HG03025 (cell line): Measurements from ENCODE around the gene PIGK.

Source experiments
- ATAC-seq: cut with Tn5 transposase; IDR thresholded peaks from one replicate; pipeline ENCODE4 v1.9.1; 2021; ENCODE audit warnings: mild to moderate bottlenecking, moderate library complexity; ENCODE audit not compliant: unreplicated experiment, low FRiP score

The PIGK gene

DNA sequence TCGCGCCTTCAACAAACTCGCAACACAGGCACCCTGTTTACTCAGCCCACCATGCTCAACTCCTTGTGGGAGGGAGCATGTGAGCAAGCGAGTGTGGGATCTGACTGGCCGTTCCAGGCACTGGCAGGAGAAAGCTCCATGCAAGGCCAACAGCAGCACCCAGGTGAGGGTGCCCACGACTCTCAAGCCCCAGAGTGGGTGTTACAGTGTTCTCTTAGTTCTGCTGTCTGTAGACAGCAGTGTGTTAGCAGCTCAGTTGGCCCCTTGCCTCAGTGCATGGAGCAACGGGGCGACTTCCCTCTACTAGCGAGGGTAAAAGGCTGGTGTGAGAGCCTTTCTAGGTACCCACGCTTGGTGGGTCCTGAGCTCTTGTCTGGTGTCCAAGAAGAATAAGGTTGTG, 114.6 kb downstream of the PIGK start:
- no peak for ATAC-seq

DNA sequence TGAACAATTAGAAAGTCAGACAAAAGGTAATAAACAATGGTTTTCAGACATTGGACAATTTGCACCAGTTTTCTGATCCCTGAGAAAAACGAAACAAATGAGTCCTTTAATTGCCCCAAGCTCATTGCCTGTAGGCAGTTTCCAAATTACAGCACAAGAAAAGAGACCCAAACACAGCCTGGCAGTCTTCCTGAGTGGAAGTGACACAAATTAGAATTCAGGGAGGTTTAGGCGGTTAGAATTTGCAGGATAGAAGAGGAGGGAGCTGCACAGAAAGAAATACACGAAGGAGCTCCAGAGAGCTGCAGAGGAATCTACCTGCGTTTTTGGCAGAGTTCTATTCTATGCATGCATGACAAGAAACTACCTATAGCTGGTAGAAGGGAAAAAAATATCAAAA, 115.7 kb downstream of the PIGK start:
- no peak for ATAC-seq

DNA sequence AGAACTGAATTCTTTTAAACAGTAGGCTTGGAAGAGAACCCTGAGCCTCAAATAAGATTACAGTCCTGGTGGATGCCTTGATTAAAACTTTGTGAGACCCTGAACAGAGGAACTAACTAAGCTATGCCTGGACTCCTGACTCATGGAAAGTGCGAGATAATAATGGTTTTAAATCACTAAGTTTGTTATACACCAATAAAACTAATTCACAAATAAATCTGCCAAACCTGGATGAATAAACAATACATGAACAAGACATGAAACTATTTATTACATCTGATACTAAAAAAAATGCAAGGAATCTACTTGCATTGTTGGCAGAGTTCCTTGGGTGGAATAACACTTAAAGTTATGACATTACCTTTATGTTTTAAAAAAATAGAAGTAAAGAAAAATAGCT, 118.4 kb downstream of the PIGK start:
- no peak for ATAC-seq

DNA sequence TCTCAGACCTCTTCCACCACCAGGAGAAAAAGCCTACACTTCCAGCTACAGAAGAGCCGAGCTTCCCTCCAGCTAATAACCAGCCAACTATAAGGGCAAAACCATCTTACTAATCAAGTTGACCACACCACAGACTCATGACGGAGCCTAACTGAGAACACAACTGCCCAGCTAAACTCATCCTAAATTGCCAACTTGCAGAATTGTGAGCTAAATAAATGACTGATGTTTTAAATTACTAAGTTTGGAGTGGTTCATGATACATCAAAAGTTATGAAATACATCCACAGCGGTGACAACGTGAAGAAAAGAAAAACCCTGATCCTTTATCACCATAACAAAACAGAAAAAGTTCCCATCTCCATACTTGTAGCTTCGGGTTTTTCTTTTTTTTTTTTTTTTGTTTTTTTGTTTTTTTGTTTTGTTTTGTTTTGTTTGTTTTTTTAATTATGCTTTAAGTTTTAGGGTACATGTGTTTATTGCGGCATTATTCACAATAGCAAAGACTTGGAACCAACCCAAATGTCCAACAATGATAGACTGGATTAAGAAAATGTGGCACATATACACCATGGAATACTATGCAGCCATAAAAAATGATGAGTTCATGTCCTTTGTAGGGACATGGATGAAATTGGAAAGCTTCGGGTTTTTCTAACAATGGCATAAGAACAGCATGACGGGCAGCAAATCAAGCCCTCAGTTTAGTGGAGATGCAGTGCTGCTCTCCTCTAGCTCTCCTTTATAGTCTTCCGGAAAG, 122.6 kb downstream of the PIGK start:
- ATAC-seq = no peak

DNA sequence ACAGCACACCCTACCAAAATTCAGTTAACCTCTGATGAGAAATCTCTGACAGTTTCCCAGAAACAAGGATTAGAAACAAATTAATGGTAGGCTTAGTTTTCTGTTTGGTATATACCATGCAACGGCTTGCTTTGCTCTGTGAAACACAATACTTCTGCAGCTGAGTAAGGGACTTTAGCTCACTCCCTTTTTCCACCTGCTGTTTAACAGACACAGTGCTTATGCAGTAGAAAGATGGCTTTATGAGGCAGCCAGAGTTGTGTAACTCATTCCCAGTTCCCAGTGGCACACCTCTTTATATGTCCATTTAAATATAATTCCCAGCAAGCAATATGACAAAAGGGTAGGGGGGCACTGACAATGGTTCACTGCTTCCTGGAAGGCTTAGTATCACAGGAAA, 124.0 kb downstream of the PIGK start:
- ATAC-seq = no peak

DNA sequence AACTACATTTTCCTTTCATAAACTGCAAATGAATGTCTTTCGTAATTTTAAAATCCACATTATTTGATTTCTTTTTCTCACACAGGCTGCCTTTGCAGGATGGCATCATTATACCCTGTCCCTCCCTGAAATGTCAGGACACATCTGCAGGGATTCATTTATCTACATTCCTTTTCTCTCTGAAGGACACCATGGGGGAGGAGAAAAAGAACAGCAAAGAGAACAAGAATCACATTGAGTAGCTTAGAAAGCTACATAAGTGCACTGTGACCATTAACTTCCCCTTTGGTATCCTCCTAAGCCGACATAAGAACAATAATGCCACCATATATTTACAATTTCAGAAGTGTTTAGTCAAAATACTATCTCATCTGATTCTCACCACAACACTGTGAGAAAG, 129.5 kb downstream of the PIGK start:
- ATAC-seq = no peak

DNA sequence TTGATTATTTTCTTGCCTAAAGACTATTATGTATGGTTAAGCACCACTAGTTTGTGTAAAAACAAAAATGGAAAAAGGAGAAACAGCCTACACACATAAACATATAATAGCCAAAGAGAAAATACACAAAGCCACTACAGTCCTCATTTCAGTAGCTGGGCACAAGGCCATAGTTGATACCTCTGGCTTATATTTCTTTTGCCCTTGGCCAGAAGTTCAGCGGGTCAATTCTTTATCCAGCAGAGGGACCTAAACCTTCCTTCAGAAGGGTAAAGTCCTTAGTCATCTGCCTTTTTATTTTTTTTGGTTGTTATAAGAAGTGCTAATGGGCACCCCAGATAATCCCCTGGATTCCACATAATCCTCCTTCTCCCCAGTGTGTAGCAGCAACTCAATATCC, 134.1 kb downstream of the PIGK start:
- ATAC-seq = no peak

DNA sequence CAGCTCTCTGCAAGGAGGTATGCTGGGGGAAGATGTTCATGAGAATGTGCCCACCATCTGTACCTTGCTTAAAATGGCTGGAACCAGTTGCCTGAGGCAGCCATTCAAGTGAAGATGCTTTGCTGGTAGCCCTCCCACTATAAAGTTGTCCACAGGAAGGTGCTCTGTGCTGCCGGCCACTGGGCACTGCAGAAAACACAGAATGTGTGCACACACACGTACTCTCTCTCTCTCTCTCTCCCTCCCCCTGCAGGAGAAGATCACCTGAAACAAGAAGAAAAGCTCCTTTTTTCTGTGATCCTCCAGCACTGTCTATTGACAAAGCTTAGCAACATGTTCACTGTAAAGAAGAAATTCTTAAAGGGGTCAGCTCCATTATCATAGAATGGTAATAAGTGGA, 134.8 kb downstream of the PIGK start:
- no peak for ATAC-seq

DNA sequence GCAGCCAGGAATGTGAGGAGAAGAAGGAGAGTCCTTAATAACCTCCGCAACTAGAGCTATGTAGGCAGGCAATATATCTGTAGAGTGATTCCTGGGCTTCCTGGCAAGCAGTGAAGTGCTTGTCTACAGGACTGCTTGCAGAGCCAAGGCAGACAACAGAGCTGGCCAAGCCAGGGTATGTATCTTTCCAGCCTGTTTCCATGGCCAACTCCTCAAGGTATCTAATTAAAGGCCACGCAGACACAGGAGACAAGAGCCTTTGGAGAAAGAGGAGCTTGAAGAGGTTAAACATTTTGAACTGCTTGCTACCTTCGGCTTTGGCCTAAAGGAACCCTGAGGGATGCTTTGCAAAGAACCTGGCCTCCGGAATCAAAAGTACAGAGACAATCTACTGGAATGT, 137.4 kb downstream of the PIGK start:
- ATAC-seq = no peak

DNA sequence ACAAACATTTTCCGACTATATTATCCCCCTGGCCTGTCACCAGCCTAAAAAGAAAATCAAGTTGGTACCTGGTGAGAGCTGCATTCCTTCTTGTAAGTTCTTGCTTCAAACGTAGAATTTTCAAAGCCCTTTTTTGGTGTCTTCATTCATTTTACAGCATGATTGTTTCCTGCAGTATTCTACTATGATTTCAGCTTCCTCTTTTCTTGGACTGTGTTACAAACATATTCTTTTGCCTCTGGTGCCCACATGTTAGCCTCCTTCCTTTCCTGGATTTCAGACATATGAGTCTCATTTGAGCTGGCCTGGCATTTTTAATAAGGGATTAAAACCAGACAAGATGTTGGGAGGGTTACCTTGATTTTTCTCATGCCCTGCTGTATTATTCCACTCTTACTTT, 142.5 kb downstream of the PIGK start:
- ATAC-seq = no peak

DNA sequence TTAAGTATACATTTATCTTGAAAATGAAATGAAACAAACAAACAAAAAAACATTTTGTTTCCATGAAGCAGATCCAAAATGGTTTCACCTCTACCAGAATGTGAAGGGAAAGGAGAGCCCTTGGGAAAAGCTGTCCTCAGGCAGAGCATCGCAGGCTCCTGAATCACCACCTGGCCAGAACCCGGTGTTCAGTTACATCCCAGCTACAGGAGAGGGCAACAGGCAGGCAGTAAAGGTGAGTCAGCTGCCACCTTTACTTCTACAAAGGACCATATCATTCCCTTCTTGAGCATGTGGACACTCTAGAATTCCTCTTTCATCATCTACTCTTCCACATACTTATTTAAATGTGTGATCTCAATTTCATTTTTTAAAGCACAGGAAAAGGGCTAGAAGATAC, 151.2 kb downstream of the PIGK start:
- ATAC-seq = no peak

DNA sequence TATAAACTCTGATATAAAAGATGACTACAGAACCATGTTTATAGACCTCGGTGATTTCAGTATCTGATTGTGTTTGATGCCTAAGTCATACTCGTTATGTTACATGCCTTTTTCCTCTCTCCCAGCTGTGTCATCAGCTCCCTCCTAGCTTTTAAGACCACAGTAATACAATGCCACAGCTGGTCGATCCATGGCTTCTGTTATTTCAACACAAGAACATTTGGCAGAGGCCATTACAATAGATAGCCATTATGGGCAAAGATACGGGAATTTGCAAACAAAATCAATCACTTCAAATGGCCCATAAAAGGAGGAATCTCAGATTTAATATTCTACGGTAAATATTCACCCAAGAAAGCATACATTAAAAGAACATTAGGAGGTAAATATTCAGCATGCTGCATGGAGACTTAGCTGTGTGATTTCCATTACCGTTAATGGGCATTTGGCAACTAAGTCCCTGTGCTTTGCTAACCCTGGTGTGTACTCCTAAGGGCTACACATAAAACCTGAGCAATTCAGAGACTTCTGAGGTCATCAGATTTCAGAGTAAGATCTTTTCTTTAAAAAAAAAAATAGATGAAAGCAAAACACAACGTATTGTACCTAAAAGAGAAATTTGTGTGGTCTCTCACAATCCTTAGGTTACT, 153.4 kb downstream of the PIGK start:
- no peak for ATAC-seq

DNA sequence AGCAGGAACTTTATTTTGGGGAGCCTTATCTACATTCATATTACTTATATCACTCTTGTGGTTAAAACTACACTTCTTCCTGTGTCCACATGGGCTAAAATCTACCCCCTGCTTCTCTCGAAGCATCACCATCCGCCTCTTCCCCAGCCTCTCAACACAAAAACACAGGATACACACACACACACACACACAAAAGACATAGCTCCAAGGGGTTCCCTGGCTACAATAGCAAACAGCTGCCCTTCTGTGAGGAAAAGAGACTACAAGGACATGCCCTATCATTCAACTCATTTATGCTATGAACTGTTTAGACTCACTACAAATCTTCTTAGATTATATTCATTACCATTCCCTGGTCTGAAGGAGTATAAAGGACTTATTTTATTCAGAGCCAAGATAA, 155.0 kb downstream of the PIGK start:
- ATAC-seq = no peak

DNA sequence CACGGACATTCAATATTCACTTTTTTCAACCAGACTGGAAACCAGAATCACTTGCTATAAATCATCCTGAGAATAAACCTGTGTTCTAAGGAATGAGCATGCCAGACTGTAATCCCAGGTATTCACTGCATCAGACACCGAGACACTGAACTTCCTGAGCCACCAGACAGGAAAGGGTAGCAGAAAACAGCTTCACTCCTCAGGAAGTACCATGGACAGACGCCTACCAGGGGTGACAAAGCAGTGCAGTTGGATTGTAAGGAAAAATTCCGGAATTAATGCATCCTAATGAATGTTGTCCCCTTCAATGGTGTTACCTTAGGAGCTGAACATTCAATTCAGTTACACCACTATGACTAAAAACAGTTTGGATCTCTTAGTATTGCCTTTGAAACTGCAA, 156.1 kb downstream of the PIGK start:
- ATAC-seq = no peak

DNA sequence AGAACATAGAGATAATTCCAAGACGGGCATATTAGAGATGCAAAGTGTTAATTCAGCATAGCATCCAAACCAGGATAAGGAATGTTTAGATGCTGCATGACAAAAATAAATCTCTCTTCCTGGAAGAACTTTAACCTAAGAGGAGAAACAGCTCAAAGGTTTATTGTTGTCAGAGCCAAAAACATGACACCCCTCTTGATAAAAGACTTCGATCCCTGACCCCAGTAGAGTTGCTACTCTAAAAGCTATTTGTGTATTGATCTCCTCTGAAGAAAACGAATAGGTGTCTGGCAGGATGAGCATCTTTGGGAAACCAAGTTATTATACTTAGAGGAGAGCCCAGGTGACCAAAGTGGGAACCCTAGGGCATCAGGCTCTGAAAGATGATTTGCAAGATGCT, 158.1 kb downstream of the PIGK start:
- no peak for ATAC-seq

DNA sequence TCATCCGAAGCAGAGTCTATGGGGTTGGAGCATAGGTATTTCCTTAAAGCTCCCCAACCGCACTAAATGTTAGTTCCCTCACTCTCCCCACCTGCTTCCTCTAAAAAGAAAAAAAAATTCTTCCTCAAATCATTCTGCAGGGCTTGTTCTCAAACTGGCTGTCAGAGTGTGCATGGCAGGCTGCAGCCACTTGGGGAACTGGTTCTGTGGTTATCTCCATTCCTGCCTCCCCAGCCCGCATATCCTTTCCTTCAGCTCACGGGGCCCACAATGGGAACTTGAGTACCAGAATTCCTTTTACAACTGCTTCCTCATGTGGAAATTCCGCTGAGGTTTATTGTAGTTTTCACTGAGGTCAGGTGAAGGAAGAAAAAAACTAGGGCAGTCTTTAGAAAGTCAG, 159.2 kb downstream of the PIGK start:
- ATAC-seq = no peak

DNA sequence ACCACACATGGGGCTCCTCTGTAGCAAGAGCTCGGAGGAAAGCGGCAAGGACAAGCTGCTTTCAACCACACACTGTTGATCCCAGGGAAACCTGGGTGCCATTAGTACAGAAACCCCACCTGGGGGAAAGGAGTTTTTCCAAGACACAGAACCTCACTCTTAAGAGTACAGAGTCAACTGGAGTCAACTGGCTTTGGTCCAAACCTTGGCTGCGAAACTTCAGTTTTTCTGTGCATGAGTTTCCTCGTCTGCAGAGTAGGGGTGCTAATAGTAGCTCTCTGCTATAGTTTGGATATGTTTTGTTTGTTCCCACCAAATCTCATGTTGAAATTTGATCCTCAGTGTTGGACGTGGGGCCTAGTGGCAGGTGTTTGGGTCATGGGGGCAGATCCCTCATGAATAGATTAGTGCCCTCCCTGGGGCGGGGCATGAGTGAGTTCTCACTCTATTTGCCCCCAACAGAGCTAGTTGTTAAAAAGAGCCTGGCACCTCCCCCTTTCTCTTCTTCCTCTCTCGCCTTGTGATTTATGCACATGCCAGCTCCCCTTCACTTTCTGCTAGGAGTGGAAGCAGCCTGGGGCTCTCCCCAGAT, 161.1 kb downstream of the PIGK start:
- no peak for ATAC-seq

DNA sequence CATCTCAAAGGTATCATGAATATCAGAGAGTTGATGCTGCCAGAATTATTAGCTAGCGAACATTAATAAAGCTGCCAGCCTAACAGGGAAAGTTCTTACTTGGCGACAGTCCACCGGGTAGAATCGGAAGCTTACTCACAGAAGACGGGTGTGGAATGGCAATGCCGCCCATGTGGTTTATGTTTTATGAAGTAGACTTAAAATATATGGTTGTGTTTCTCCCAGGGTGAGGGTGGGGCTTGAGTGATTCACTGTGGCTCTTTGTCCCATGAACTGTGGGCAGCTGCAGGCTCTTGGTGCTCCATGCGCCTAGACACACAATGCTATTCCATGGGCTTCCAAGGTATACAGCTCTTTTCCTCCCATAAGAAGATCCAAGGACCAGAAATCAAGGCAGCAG, 162.7 kb downstream of the PIGK start:
- ATAC-seq = no peak

DNA sequence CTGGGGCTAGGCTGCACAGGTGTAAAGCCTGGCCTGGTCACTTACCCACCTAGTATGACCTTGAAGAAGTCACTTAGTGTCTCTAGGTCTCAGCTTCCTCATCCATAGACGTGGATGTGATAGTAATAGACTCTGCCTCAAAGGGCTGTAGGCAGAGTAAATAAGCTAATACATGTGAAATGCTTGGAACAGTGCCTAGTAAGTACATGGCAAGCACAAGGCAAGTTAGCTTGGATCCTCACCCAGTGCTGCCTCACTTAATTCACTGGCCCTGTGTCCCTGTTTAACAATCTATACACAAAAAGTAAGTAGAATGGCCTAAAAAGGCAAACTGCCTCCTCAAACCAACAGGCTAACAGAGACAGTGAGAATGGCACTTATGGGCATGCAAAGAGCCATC, 167.8 kb downstream of the PIGK start:
- no peak for ATAC-seq

DNA sequence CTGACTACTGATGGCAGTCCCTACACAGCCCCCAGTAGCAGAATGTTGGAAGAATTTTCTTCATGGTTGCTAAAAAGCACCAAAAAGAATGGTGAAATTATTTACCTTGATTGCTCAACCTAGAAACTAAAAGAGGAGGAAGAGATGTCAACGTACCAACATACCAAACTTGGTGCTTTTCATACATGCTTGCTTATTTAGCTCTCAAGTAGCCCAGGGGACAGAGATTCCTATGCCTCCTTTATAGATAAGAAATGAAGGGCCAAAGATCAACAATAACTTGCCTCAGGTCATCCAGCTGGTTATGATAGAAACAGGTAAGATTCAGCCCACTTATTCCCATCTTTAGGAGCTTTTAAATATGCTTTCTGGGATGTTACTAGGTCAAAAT, 170.6 kb downstream of the PIGK start:
- no peak for ATAC-seq

DNA sequence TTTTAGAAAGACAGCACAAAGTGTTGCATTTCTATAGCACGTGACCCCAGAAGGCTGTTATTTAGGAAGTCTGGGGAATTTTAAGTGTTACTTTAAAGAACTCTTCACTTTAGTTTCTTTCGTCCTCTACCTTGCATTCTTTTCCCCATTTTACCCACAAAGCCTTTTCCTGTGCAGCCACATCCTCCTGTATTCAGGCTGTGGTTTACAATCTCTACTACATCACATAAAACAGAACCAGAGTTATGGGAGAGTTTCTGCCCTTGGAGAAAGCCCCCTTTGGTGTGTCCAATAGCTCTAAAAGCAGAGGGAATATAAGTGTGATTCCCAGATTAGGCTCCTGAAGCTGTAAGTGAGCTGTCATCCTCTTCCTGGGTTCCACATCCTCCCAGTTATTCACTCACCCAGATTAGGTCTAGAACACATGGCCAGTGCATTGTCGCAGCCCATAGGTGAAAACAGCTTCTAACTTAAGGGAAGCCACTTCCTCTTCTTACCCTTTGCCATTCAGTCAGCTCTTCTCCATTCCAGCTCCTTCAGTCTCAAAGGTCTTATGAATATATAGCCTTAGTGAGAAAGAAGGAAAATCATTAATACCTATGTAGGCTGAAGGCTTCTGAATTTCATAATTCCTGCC, 171.1 kb downstream of the PIGK start:
- ATAC-seq = no peak

DNA sequence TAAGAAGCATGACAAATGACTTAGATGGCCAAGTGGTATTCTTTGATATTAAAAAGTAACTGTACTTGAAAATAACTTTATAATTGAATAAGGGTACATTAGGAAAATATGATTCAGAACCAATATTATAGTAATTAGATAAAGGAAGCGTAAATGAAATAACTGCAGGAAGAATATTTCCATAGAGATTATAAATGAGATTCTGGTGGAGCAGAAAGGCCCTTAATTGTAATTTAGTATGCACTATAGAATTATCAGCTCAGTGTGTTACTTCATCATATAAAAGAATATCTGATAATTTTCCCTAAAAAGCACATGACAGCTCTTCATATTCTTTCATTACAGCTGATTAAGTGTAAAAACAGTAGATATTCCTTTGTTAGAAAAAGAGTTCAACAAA, 171.7 kb downstream of the PIGK start:
- ATAC-seq = no peak
